ENCODE data around the gene RNF11. TPM values are rescaled to one million over a fixed set of nuclear protein-coding genes. Genes with fewer than 3 reads are reported as not detected.

Gene RNF11
- total RNA-seq, 4 donors from 2014 or later, result 70.6 to 110 (median 82.8) TPM

- 0 to 2% methylated on average over 13 to 14 of the region's 54 CpGs for WGBS, 2 donors
- Histone ChIP-seq H3K4me3 (peak overlapping the region; percentile 85 to 97 (median 94)), H3K4me1 (peaks cover 16 to 66% (median 31%) of the 10 kb centered on the region in 3 donors), H3K36me3 (no peaks in the 10 kb centered on the region), H3K27ac (peak overlapping the region; percentile 98 to 99 (median 98)), H3K9me3 (no peaks in the 10 kb centered on the region), H3K27me3 (no peaks in the 10 kb centered on the region)
- no peak for DNase-seq
- TF ChIP-seq POLR2A (IDR thresholded peaks at IDR 0.05), result peak in 1 of 4 donors; percentile 16
- TF ChIP-seq, protein P1, sequence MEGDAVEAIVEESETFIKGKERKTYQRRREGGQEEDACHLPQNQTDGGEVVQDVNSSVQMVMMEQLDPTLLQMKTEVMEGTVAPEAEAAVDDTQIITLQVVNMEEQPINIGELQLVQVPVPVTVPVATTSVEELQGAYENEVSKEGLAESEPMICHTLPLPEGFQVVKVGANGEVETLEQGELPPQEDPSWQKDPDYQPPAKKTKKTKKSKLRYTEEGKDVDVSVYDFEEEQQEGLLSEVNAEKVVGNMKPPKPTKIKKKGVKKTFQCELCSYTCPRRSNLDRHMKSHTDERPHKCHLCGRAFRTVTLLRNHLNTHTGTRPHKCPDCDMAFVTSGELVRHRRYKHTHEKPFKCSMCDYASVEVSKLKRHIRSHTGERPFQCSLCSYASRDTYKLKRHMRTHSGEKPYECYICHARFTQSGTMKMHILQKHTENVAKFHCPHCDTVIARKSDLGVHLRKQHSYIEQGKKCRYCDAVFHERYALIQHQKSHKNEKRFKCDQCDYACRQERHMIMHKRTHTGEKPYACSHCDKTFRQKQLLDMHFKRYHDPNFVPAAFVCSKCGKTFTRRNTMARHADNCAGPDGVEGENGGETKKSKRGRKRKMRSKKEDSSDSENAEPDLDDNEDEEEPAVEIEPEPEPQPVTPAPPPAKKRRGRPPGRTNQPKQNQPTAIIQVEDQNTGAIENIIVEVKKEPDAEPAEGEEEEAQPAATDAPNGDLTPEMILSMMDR (IDR thresholded peaks at IDR 0.05), result no peak
- intact Hi-C loops (cut with DNase I), result no loop called here
Observed at GRCh38 chr1:51236531-51237350, 668 bp downstream of the RNF11 start.

- H3K4me1 ChIP-seq, result peaks cover 16 to 73% (median 31%) of the 10 kb centered on the region in 3 donors
- 2 to 3% methylated on average over 9 of the region's 9 CpGs for WGBS, 2 donors
- TF ChIP-seq POLR2A (IDR thresholded peaks at IDR 0.05), result no peak
- TF ChIP-seq, protein P1 (IDR thresholded peaks at IDR 0.05), result no peak
- no peaks in the 10 kb centered on the region for H3K36me3 ChIP-seq
- H3K4me3 ChIP-seq, result peak overlapping the region; percentile 85 to 97 (median 94)
- no peak for DNase-seq
- intact Hi-C loops (cut with DNase I), result no loop called here
- H3K27me3 ChIP-seq, result no peaks in the 10 kb centered on the region
- no peaks in the 10 kb centered on the region for H3K9me3 ChIP-seq
- H3K27ac ChIP-seq, result peak overlapping the region; percentile 98 to 99 (median 98)
Observed at GRCh38 chr1:51237351-51238033, 1.4 kb downstream of the RNF11 start.

DNA sequence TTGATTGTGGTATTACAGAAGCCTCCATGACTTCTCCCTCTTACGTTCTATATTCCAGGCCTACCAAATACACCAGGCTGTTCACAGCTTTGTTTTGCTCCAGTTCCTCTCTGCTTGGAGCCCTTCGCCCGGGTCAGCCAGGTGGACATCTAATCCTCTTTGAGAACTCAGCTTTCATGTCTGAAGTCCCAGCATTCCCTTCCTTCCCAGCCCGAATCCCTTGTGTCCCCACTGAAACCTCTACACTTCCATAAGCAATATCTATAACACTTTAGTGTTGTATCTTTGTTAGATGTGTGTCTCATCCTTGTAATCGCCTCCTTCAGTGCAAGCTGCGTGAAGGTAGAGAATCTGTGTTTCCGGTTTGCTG is 1.9 kb downstream of the RNF11 start:
- H3K27me3 ChIP-seq, result no peaks in the 10 kb centered on the region
- H3K4me3 ChIP-seq, result peak overlapping the region; percentile 85 to 97 (median 94)
- H3K27ac ChIP-seq, result peak overlapping the region; percentile 73 to 99 (median 98)
- H3K9me3 ChIP-seq, result no peaks in the 10 kb centered on the region
- H3K36me3 ChIP-seq, result no peaks in the 10 kb centered on the region
- H3K4me1 ChIP-seq, result peaks cover 16 to 78% (median 31%) of the 10 kb centered on the region in 3 donors
- WGBS, 2 donors, result 26 to 28% methylated on average over 7 of the region's 7 CpGs
- TF ChIP-seq, protein P1 (IDR thresholded peaks at IDR 0.05), result no peak
- TF ChIP-seq POLR2A (IDR thresholded peaks at IDR 0.05), result no peak
- intact Hi-C loops (cut with DNase I), result no loop called here
- no peak for DNase-seq

DNA sequence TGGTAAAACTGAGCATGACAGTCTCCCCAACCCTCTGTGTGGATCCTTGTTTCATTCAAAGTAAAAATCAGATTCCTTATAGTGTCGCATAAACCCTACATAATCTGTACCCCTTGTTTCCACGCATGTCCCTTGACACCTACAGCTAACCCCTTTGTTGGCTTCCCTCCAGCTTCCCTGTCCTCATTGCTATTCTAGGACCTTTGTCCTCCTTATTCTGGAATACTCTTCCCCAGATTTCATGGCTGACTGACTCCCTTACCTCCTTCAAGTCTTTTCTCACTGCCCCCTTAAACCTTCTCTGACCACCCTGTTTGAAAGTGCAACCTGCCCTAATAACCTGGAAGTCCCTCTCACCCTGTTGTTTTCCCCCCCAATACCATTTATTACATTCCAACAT is 4.0 kb downstream of the RNF11 start:
- TF ChIP-seq, protein P1 (IDR thresholded peaks at IDR 0.05), result no peak
- TF ChIP-seq POLR2A (IDR thresholded peaks at IDR 0.05), result no peak
- intact Hi-C loops (cut with DNase I), result no loop called here
- H3K27ac ChIP-seq, result peak overlapping the region in 1 of 4 donors; percentile 9
- WGBS, 2 donors, result 69 to 72% methylated on average over 2 of the region's 2 CpGs
- no peak overlapping the region for H3K4me3 ChIP-seq
- DNase-seq, result no peak
- H3K4me1 ChIP-seq, result peaks cover 16 to 82% (median 27%) of the 10 kb centered on the region in 3 donors
- no peaks in the 10 kb centered on the region for H3K9me3 ChIP-seq
- no peaks in the 10 kb centered on the region for H3K27me3 ChIP-seq
- H3K36me3 ChIP-seq, result no peaks in the 10 kb centered on the region

GRCh38 chr1:51241119-51241518 is 5.0 kb downstream of the RNF11 start:
- peaks cover 16 to 76% (median 22%) of the 10 kb centered on the region in 3 donors for H3K4me1 ChIP-seq
- 33 to 50% methylated on average over 1 of the region's 1 CpG for WGBS, 2 donors
- no peak for DNase-seq
- H3K27ac ChIP-seq, result no peak overlapping the region
- no peak overlapping the region for H3K4me3 ChIP-seq
- H3K36me3 ChIP-seq, result no peaks in the 10 kb centered on the region
- TF ChIP-seq, protein P1 (IDR thresholded peaks at IDR 0.05), result no peak
- no peak for TF ChIP-seq POLR2A (IDR thresholded peaks at IDR 0.05)
- no peaks in the 10 kb centered on the region for H3K9me3 ChIP-seq
- H3K27me3 ChIP-seq, result no peaks in the 10 kb centered on the region
- intact Hi-C loops (cut with DNase I), result no loop called here

Data from esophagus squamous epithelium (tissue), 5 donors.